Renal cortex interstitium (tissue), 11 donors: ENCODE measurements around the gene ISG15. TPM values are rescaled to one million over a fixed set of nuclear protein-coding genes. Genes with fewer than 3 reads are reported as not detected.
"Not testable (repeated sequence)": the region's sequence is repeated elsewhere in the genome, so short reads cannot be mapped to it uniquely, and the experiment has no call there.

Source experiments
- DNase-seq, 11 donors: peaks; one replicate each; pipeline ENCODE4 v3.0.0-alpha.2; 2013; ENCODE audit warnings: low read depth in 9 of 11, low spot score in 4 of 11; ENCODE audit errors: extremely low read depth in 1 of 11
- polyA plus RNA-seq, 3 donors: library from polyadenylated mRNA; unstranded; fragments of 120-200 nt; gene quantifications; one replicate each; pipeline ENCODE4 v1.2.1, GENCODE V29; 2013; ENCODE audit not compliant: insufficient read length in 3 of 3

The ISG15 gene
- polyA plus RNA-seq, 3 donors: 9.0 to 21.7 (median 15.5) TPM

DNA sequence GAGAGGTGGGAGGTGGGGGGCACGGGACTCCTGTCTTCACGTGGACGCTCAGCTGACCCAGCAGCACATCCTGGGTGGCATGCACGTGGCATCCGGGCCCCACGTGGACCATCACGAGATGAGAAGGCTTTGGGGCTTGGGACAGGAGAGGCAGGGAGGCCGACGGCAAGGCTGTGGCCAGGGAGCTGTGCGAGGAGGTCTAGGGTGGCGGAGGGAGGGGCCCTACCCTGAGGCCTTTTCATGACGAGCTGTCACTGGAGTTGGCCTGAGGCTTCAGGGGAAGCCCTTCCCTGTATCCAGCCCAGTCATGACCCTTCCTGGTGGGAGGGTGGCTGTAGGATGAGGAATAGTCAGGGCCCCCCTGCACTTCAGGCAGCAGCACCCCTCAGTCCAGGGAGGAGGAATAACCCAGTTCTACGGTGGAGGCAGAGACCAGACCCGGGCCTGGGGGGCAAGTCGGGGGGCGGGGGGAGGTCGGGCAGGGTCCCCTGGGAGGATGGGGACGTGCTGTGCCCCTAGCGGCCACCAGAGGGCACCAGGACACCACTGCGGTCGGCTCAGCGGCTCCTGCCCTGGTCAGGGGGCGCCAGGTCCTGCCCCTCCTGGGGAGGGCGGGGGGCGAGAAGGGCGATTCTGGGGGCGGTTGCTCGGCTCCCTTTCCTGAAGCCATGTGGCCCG lies 29.4 kb upstream of the ISG15 start:
- no peak for DNase-seq

DNA sequence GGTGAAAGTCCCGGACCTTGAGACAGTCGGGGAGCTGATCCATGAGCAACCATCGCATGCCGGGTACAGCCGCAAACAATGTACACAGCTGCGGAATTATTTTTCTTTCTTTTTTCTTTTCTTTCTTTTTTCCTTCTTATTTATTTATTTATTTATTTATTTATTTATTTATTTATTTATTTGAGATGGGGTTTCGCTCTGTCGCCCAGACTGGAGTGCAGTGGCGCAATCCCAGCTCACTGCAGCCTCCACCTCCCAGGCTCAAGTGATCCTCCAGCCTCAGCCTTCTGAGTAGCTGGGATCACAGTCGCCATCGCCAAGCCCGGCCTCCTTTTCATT lies 28.9 kb upstream of the ISG15 start:
- no peak for DNase-seq

DNA sequence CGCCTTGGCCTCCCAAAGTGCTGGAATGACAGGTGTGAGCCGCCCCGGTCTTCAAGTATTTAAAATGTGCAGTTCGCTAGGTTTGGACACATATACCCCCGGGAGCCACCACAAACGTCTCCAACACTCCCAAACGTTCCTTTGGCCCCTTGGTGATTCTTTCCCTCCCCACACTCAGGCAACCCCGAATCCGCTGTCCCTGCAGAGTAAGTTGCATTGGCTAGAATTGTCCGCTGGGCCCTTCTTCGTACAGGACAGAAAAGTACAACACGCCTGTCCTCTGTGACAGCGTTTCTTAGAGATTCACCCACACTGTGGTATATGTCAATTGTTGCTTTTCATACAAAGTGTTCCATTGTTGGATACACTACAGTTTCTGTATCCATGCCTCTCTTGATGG lies 28.2 kb upstream of the ISG15 start:
- no peak for DNase-seq

DNA sequence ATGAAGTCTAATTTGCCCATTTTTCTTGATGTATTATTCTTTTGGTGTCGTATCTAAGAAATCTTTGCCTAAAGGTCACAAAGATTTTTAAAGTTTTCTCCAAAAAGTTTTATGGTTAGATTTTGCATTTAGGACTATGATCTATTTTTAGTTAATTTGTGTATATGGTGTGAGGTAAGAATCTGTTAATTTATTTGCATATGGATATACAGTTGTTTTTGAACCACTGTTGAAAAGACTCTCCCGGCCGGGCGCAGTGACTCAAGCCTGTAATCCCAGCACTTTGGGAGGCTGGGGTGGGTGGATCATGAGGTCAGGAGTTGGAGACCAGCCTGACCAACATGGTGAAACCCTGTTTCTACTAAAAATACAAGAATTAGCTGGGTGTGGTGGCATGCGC lies 25.2 kb upstream of the ISG15 start:
- not testable (repeated sequence) for DNase-seq

DNA sequence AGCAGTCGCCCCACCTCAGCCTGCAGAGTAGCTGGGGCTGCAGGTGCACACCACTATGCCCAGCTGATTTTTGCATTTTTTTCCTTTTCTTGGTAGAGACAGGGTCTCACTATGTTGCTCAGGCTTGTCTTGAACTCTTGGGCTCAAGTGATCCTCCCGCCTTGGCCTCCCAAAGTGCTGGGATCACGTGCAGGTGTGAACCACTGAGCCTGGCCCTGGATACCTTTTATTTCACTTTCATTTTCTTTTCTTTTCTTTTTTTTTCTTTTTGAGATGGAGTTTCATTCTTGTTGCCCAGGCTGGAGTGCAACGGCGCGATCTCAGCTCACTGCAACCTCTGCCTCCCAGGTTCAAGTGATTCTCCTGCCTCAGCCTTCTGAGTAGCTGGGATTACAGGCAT lies 22.0 kb upstream of the ISG15 start:
- not testable (repeated sequence) for DNase-seq

DNA sequence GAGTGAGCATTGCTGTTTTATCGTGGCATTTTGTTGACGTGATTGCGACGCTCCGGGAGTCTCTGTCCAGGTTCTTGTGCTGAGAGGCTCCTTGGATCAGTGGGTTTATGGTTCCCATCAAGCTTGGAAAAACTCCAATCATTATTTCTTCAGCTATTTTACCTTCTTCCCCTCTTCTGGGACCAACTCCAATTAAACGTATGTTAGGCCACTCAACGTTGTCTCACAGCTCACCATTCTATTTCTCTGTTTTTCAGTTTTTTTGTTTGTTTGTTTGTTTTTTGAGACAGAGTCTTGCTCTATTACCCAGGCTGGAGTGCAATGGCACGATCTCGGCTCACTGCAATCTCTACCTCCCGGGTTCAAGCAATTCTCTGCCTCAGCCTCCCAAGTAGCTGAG lies 21.4 kb upstream of the ISG15 start:
- no peak for DNase-seq

DNA sequence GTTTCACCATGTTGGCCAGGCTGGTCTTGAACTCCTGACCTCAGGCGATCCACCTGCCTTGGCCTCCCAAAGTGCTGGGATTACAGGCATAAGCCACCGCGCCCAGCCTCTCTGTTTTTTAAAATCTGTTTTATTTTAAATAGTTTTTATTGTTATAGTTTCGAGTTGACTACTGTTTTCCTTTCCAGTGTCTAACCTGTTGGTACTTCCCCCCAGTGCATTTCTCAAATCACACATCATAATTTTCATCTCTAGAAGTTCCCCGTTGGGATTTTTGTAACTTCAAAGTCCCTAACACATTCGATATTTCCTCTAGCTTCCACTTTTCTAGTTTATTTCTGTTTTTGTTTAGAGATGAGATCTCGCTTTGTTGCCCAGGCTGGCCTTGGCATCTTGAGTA lies 20.9 kb upstream of the ISG15 start:
- no peak for DNase-seq

DNA sequence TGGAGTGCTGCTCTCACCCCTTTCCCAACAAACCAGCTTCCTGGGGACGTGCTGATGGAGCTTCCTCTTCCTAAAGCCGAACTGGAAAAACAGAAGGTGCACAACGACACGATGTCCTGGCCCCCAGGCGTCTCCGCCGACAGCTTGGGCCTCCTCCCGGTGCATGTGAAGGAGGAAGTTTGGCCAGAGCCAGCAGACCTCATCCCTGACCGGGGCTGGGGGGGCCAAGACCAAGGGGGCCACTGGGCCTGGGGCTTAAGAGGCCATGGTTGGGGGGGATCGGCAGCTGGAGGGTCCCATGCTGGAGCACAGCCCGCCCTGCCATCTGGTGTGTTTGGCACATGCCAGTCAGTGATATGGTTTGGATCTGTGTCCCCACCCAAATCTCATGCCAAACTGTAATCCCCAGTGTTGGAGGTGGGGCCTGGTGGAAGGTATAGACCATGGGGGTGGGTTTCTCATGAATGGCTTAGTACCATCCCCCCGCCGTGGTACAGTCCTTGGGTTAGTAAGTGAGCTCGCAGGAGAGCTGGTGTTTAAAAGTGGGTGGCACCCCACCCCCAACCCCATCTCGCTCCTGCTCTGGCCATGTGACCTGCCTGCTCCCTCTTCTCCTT lies 19.8 kb upstream of the ISG15 start:
- no peak for DNase-seq

DNA sequence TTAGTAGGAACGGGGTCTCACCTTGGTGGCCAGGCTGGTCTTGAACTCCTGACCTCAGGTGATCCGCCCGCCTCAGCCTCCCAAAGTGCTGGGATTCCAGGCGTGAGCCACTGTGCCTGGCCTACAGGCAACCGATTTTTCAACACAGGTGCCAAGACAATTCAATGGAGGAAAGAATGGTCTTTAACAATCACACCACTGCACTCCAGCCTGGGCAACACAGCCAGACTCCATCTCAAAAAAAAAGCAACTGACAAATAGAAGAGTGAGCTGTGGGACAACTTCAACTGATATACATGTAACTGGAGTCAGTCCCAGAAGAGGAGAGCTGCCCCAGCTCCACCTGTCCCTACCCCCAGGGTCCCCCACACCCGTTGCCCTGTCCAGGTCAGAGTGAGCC lies 18.8 kb upstream of the ISG15 start:
- DNase-seq: not testable (repeated sequence)

DNA sequence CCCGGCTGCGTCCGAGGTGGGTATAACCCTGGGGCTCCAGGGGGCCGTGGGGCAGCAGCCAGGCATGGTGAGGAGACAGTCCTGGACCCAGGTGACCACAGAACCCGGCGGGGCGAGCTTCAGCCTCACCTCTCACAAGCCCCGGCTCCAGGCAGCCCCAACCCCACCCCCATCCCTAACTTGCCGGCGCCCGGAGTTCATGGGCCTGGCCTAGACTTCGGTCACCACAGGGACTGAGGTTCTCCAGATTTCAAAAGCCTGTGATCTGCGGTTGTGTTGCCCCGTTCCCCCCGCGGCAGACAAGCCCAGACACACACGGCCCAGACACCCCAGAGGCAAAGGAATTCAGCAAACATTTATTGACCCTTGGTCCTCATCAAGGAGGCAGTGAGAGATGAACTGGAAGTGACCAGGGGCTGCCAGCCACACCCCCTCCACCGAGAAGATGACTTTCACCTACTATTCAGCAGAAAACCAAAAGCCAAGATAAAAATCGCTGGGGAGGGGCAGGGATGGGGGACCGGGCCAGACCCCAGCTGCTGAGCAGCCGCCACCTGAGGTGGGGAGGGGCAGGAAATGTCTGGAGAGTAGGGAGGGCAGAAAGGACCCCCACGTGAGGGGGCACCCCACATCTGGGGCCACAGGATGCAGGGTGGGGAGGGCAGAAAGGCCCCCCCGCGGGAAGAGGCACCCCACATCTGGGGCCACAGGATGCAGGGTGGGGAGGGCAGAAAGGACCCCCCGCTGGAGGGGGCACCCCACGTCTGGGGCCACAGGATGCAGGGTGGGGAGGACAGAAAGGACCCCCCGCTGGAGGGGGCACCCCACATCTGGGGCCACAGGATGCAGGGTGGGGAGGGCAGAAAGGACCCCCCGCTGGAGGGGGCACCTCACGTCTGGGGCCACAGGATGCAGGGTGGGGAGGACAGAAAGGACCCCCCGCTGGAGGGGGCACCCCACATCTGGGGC lies 17.3 kb upstream of the ISG15 start:
- DNase-seq: no peak

DNA sequence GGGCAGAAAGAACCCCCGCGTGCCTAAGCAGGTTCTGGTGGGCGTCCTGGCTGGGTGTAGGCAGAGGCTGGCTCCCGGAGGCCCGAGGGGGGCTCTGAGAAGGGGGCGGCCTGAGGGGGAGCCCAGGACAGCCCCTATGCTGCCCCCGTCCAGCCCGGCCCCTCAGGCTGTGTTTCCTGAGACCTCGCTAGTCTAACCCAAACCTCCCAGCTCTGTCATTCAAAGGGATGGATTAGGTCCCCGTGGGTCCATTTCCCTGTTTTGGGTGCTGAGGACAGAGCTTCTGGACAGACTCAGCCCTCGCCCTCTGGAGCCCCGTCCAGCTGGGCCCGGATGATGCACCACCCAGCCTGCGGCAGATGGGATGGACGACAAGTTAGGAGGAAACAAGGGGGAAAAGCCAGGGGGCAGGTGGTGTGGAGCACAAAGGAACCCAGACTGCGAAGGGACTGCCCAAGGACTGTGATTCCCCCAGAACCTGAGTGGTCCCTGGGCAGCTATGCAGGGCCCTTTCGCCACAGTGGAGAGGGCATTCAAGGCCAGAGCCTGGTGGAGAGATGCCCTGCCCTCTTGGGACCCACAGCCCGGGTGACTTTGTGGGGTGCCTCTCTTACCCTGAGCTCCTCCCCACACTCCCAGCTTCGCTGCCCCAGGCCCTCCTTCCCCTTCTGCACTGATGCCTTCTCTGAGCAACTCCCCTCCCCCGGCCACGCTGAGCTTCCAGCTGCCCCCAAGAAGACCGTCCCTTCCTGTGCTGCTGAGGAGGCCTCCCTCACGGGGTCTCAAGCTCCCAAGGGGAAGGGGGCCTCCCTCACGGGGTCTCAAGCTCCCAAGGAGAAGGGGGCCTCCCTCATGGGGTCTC lies 16.2 kb upstream of the ISG15 start:
- no peak for DNase-seq

DNA sequence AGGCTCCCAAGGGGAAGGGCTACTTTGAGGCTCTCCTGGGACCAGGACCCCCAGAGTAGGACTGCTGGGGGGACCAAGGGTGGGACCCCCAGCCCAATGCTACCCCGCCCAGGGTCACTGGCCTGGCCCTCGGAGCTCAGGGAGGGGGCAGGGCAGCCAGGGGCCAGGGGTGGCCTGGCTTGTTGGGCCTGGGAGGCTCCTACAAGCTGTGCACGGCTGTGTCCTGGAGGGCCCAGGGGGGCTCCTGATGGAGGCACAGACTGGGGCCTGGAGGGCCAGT lies 15.6 kb upstream of the ISG15 start:
- DNase-seq: no peak

DNA sequence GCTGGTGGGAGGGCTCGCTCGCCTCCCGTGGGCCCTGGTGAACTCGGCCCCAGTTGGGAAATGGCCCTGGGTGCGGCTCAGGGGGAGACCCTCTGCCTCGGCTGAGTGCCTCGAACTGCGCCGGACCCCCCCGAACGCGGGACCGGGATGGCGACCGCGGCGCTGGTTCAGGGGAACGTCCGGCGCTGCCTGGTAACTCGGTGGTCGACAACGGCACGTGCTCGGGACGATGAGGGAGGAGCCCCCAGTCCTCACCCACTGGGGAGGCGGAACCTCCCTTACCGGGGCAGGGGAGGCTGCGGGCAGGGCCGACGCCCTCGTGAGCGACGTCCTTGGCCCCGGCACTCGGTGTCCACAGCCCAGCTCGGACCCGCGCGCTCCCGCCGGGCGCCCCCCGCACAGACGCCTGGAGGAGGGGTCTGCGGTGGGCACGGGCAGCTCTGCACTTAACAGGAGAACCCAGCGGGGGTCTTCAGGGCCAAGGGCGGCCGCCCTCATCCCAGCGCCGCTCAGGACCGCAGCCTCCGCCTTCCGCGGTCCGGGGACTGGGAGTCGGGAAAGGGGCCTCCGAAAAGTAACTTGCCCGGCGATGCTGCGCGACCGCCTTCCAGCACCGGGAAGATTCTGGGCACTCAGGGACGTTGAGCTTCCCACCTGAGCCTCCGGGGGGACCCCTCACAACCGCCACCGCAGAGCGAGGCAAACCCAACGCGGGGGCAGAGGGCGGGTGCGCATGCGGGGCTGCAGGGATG lies 15.1 kb upstream of the ISG15 start:
- DNase-seq: no peak

DNA sequence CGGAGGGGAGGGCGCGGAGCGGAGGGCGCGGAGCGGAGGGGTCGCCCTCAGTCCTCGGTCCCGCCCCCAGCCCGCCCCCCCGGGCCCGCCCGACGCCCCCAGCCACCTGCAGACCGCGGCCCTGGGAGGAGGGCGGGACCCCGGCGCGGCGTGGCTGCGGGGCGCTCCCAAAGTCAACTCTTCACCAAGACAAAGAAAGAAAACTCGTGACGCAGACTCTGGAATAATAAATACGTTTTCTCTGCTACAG lies 14.6 kb upstream of the ISG15 start:
- DNase-seq: no peak

DNA sequence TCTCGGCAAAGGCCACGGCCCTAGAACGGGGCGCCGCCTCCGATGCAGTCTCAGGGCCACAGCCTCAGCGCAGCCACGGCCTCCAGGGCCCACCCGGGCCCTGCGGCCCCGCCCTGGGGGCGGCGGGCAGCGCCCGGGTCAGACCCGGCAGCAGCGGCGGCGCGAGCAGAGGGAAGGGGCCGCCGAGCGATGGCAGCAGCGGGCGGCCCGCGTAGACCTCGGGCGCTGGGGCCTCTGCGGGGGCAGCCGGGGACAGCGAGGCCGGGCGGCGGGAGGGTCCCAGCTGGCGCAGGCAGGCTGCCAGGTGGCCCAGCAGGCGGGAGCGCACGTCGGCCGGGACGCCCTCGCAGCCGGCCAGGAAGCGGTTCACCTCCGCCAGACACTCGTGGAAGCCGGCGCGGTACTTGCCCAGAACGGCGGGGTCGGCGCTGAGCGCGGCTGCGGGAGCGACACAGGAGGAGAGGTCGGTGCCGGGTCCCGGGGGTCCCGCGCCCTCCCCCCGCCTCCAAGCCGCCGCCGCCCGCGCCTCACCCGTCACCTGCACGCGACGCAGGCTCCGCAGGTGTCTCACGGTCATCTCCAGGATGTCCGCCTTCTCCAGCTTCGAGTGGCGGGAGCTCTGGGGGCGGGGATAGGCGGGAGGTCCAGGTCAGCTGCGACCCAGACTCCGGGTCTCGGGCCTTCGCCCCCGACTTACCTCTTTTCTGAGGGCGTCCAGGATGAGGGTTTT lies 14.1 kb upstream of the ISG15 start:
- DNase-seq: no peak

DNA sequence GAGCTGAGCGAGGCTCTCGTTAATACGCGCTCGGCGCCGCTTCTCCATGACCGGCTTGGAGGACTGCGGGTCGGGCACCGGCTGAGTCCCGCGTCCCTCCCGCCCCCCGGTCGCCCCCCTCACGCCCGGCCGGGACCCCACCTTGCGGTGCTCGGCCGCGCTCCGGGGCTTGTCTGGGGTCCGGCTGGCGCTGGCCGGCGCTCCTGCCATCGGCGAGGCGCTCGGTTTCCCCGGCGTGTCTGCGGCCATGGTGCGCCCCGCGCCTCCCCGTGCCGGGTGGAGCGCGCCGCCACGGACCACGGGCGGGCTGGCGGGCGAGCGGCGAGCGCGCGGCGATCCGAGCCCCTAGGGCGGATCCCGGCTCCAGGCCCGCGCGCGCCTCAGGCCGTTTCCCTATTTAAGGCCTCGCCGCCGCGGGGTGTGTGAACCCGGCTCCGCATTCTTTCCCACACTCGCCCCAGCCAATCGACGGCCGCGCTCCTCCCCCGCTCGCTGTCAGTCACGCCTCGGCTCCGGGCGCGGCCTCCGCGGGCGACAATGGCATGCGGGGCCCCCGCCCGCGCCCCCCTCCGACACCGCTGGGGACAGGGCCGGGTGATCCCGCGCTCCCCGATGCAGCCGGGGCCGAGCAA lies 13.5 kb upstream of the ISG15 start, which contains the start of gene HES4:
HES4 (minus strand) TSS at position 373 of the 632 bp plus-strand sequence; CDS start at position 249, 124 bp downstream.
- DNase-seq: peak in 8 of 11 donors; percentile 84 to 91 (median 88)

DNA sequence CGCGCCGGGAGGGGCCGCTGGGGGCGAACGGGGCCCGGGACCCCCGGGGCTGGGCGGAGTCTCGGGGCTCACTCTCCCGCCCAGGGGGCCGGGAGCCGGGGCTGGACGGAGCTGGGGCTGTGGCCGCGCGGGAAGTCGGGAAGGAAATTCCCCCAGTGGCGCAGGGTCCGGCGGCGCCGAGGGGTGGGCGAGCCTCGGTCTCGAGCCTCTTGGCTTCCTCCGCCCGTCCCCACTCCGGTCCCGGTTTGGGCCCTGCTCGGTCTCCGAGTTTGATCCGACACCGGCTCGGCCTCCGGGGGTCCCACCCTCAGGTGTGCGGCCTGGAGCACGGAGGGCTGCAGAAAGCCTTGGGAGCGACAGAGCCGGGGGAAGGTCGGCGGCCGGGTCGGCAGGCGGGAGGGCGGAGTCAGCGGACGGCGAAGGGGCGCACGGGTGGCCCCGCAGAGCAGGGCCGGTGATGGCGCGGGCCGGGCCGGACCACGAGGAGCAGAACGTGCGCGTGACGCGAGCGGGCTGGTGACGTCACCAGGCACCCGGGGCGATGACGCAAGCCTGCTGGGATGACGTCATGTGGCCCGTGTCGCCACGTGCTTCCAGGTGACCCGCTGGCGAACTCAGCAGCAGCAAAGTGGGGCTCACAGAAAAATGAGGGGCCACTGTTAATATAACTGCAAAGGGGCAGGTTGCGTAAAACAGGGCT lies 12.8 kb upstream of the ISG15 start:
- peak in 3 of 11 donors; percentile 68 to 79 (median 72) for DNase-seq
